ENCODE data around the gene PARP3. TPM values are rescaled to one million over a fixed set of nuclear protein-coding genes. Genes with fewer than 3 reads are reported as not detected.

Gene PARP3
- total and polyA plus RNA-seq, 9 of the 15 experiments (the other 6 are each of a cell fraction or from before 2014, with no cell fraction given): 0.46 to 6.6 (median 4.5) TPM

DNA sequence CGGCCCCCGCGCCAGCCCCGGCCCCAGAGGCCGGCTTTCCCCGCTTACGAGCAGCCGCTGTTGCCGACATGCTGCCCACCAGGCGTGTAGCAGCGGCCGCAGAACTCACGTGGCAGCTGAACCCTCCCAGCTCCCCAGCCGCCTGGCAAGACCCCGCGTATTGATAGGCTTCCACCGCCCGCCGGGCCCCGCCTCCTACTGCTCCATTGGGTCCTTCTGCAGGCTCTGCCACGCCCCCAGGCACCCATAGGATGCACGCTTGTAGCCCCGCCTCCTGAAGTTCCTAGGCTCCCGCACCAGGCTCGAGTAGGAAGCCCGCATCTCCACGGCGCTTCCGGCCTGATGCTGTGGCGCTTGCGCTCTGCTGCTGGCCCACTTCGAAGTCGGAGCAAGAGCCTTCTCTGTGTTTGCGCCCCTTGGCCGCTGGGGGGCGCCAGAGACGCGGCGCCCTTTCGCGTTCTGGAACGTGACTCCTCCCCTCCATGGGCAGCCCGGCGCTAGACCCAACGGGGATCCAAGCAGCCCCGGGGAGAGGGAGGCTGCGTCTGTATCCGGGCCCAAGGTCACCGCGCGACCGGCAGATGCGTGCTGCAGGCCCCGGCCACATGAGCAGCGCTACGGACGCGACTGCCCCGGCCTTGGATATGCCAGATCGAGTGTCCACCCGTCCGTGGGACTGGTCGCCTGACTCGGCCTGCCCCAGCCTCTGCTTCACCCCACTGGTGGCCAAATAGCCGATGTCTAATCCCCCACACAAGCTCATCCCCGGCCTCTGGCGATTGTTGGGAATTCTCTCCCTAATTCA, at the start of gene PARP3, which contains the start of gene RRP9 (continued):
- TF ChIP-seq SIRT6 (IDR thresholded peaks at IDR 0.05; ENCODE audit: low read depth, low read length) (no peak), JUN (IDR thresholded peaks at IDR 0.05; ENCODE audit: borderline replicate concordance, low read depth, low read length) (peak; percentile 3; the same call in 1 of the 2 replicates), JUN (CRISPR knock-in tag; IDR thresholded peaks at IDR 0.05; ENCODE audit: borderline replicate concordance) (no peak), MNT (conservative IDR thresholded peaks at IDR 0.05) (peak; percentile 98 to 99), GATAD2B (IDR thresholded peaks at IDR 0.05; ENCODE audit: borderline replicate concordance) (no peak; the same call in 1 of the 2 replicates), ZNF165 (CRISPR knock-in tag; IDR thresholded peaks at IDR 0.05; ENCODE audit: borderline replicate concordance) (no peak), THRA (IDR thresholded peaks at IDR 0.05) (no peak), FUS (optimal IDR thresholded peaks at IDR 0.05; ENCODE audit: low read depth, low read length) (no peak), RBM22 (IDR thresholded peaks at IDR 0.05; ENCODE audit: low read depth, low read length, poor library complexity, severe bottlenecking) (no peak), PRPF4 (IDR thresholded peaks at IDR 0.05; ENCODE audit: insufficient read depth, low read depth, low read length, poor library complexity, severe bottlenecking) (no peak), ZNF24 (IDR thresholded peaks at IDR 0.05) (no peak), TARDBP (IDR thresholded peaks at IDR 0.05) (no peak)
- TF ChIP-seq, protein P1, sequence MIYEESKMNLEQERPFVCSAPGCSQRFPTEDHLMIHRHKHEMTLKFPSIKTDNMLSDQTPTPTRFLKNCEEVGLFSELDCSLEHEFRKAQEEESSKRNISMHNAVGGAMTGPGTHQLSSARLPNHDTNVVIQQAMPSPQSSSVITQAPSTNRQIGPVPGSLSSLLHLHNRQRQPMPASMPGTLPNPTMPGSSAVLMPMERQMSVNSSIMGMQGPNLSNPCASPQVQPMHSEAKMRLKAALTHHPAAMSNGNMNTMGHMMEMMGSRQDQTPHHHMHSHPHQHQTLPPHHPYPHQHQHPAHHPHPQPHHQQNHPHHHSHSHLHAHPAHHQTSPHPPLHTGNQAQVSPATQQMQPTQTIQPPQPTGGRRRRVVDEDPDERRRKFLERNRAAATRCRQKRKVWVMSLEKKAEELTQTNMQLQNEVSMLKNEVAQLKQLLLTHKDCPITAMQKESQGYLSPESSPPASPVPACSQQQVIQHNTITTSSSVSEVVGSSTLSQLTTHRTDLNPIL (CRISPR knock-in tag; IDR thresholded peaks at IDR 0.05): no peak
- TF ChIP-seq, protein P2, sequence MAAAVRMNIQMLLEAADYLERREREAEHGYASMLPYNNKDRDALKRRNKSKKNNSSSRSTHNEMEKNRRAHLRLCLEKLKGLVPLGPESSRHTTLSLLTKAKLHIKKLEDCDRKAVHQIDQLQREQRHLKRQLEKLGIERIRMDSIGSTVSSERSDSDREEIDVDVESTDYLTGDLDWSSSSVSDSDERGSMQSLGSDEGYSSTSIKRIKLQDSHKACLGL (CRISPR knock-in tag; IDR thresholded peaks at IDR 0.05; ENCODE audit: borderline replicate concordance, poor library complexity, severe bottlenecking): peak; percentile 90
- TF ChIP-seq, protein P3, sequence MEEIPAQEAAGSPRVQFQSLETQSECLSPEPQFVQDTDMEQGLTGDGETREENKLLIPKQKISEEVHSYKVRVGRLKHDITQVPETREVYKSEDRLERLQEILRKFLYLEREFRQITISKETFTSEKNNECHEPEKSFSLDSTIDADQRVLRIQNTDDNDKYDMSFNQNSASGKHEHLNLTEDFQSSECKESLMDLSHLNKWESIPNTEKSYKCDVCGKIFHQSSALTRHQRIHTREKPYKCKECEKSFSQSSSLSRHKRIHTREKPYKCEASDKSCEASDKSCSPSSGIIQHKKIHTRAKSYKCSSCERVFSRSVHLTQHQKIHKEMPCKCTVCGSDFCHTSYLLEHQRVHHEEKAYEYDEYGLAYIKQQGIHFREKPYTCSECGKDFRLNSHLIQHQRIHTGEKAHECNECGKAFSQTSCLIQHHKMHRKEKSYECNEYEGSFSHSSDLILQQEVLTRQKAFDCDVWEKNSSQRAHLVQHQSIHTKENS (CRISPR knock-in tag; IDR thresholded peaks at IDR 0.05): no peak
- TF ChIP-seq, protein P4, sequence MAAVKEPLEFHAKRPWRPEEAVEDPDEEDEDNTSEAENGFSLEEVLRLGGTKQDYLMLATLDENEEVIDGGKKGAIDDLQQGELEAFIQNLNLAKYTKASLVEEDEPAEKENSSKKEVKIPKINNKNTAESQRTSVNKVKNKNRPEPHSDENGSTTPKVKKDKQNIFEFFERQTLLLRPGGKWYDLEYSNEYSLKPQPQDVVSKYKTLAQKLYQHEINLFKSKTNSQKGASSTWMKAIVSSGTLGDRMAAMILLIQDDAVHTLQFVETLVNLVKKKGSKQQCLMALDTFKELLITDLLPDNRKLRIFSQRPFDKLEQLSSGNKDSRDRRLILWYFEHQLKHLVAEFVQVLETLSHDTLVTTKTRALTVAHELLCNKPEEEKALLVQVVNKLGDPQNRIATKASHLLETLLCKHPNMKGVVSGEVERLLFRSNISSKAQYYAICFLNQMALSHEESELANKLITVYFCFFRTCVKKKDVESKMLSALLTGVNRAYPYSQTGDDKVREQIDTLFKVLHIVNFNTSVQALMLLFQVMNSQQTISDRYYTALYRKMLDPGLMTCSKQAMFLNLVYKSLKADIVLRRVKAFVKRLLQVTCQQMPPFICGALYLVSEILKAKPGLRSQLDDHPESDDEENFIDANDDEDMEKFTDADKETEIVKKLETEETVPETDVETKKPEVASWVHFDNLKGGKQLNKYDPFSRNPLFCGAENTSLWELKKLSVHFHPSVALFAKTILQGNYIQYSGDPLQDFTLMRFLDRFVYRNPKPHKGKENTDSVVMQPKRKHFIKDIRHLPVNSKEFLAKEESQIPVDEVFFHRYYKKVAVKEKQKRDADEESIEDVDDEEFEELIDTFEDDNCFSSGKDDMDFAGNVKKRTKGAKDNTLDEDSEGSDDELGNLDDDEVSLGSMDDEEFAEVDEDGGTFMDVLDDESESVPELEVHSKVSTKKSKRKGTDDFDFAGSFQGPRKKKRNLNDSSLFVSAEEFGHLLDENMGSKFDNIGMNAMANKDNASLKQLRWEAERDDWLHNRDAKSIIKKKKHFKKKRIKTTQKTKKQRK (IDR thresholded peaks at IDR 0.05; ENCODE audit: borderline replicate concordance, low read depth, low read length): 0 out of 2 replicates have a peak, but pooled peaks have one; percentile 20
